ENCODE measurements around the gene GGA1.
"Not testable (repeated sequence)": the region's sequence is repeated elsewhere in the genome, so short reads cannot be mapped to it uniquely, and the experiment has no call there.

Gene GGA1

DNA sequence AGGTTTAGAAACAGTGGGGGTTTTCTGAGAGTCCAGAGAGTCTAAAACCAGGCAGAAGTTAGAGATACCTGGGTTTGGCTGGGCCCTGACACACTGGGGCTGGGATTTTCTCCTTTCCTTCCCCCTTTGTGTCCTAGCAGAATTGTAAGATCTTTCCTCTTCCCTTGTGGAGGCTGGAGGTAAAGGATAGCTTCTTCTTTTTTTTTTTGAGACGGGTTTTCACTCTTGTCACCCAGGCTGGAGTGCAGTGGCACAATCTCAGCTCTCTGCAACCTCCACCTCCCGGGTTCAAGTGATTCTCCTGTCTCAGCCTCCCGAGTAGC is 1.5 kb downstream of the GGA1 start:
- not testable (repeated sequence) for DNase-seq

DNA sequence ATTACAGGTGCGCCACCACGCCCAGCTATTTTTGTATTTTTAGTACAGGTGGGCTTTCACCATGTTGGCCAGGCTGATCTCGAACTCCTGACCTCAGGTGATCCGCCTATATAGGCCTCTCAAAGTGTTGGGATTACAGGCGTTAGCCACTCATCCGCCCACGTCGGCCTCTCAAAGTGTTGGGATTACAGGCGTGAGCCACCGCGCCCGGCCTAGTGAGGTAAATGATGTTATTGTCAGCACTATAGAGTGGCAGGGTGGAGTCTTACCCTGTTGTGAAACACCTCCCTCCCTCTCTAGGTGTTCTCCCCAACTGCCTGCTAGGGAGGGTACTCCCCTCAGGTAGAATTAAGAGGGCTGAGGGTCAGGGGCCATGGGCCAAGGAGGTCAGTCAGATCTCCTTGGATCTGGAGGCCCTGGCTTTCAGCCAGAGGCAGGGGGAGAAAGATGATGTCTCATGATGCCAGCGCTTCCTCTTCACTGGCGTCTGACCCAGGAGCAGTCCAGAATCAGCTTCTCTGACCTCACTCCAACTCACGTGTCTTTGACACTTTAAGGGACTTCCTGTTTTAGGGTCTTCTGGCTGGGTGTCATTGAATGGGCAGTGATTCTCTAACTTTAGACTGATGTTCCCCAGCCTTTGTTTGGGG is 2.0 kb downstream of the GGA1 start:
- DNase-seq: no peak

DNA sequence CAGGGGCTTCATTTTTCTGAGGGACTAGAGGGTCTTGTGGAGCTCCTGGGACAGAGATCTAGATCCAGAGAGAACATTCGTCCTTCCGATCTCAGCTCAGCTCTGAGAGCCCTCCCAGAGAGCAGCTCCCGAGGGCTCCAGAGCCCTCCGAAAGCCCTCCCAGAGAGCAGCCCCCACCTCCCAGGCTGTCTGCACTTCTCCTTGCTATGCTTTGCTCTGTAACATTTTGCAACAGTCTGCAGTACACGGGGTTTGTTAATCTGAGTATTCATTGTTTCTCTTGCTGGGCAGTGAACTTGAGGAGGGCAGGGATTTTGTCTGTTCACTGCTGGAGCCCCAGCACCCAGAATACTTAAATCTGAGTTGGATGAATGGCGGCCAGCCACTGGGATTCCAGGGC is 2.6 kb downstream of the GGA1 start:
- no peak for DNase-seq

DNA sequence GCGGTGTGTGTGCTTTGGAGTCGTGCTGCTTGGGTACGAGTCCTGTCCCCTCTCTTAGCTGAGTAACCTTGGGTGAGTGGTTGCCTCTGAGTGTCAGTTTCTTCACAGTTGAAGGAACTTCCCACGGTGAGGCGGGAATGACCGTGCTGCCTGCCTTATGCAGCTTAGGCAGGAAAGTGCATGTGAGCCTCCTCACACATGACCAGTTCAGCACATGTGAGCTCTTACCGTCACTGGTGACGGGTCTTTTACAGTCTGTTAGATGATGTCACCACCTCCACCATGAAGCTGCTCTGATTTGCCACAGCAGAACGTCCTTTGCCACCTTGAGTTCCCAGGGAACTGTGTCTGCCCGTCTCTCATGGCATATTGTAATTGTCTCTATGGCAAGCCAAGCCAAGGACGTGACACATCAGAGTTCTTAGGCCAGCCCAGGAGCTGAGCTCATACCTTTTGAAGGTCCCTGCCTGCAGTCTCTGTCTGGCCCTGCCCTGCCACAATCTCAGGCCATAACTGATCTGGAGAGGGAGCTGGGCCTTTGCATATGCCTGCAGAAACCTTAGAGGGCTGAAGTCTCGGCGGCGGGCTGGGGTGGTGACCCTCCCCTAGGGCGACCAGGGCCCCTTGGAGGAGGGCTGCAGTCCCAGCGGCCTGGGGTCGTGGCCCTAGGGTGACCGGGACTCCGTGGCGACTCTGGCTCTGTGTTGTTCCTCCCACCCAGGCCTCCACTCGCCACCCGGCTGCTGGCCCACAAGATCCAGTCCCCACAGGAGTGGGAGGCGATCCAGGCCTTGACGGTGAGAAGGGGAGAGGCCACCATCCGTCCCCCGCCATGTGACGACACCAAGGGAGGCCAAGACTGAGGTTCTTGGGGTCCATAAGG is 7.8 kb downstream of the GGA1 start:
- DNase-seq: no peak

DNA sequence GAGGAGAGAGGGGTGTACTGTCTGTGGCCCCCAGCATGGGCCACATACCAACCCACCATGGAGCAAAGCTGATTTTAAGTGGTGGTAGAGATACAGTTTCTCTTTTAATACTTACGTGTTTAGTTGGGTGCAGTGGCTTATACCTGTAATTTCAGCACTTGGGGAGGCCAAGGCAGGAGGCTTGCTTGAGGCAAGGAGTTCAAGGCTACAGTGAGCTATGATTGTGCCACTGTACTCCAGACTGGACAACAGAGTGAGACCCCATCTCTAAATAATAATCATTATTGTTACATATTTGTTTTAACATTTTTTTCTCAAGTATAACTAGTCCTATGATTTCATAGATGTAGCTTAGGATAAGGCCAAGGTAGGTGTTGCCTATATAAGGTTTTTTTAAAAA is 8.8 kb downstream of the GGA1 start:
- DNase-seq: no peak

DNA sequence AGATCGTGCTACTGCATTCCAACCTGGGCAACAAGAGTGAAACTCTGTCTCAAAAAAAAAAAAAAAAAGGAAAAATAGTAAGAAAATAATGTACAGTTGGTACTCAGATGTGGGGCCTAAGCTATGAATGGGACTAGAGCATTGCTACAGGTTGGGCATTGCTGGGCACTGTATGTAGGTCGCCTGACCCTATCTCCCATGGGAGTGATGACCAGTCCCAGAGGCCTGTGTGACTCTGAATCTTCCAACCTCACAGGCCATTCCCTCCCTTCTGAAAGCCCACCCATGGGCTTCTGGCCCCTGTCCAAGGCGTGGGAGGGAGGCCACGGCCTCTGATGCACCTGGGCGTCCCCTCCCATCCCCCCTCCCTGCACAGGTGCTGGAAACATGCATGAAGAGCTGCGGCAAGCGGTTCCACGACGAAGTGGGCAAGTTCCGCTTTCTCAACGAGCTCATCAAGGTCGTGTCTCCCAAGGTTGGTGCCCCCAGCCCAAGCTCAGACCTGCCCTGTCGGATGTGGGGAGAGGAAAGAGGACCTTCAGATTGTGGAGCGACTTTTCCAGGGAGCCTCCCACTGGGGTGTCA is 9.5 kb downstream of the GGA1 start:
- no peak for DNase-seq

DNA sequence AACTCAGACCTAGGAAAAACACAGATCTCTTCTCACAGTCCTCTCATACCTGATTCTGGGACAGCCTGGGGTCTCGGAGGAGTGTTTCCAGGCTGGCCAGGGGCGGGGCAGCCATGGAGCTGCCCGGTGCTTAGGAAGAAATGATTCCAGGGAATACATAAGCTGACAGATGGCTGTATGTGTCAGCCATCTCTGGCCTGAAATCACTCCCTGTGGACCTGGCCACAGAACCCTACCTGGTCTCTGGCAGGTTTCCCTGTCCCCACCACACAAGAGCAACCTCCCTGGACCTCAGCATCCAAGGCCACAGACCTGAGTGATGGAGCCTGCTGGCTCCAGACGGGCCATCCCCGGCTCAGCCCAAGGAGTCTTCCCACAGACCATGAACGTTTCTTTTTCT is 10.0 kb downstream of the GGA1 start:
- DNase-seq: no peak

DNA sequence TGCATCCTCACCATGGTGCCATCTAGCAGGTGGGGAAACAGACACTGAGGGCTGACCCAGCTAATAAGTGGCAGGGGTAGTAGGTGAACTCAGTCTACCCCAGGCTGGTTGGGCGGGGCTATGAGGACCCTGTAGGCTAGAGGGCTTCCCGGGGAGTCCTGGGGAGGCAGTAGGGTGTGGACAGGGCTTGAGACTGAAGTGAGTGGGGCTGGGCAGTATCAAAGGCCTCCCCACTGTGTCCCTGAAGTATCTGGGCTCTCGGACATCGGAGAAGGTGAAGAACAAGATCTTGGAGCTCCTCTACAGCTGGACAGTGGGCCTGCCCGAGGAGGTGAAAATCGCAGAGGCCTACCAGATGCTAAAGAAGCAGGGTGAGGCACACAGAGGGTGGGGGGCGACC is 11.4 kb downstream of the GGA1 start:
- no peak for DNase-seq

DNA sequence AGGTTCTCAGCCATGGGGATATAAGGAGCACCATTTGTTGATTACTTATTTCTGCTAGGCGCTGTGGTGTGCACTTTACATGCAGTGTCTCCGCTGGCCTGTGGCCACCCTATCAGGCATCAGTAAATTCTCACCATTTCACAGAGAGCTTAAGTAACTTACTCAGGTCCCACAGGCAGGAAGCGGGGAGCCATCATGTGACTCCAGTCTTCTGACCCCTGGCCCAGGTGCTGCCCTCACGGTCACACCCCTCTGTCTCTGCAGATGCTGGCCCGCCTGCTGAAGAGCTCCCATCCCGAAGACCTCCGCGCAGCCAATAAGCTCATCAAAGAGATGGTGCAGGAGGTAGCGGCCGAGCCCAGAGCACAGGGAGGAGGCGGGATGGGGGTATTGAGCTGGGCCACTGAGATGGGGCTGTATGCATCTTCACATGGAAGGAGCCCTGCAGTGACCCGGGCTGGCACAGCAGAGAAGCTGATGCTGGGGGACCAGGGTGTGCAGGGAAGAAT is 12.8 kb downstream of the GGA1 start:
- no peak for DNase-seq

DNA sequence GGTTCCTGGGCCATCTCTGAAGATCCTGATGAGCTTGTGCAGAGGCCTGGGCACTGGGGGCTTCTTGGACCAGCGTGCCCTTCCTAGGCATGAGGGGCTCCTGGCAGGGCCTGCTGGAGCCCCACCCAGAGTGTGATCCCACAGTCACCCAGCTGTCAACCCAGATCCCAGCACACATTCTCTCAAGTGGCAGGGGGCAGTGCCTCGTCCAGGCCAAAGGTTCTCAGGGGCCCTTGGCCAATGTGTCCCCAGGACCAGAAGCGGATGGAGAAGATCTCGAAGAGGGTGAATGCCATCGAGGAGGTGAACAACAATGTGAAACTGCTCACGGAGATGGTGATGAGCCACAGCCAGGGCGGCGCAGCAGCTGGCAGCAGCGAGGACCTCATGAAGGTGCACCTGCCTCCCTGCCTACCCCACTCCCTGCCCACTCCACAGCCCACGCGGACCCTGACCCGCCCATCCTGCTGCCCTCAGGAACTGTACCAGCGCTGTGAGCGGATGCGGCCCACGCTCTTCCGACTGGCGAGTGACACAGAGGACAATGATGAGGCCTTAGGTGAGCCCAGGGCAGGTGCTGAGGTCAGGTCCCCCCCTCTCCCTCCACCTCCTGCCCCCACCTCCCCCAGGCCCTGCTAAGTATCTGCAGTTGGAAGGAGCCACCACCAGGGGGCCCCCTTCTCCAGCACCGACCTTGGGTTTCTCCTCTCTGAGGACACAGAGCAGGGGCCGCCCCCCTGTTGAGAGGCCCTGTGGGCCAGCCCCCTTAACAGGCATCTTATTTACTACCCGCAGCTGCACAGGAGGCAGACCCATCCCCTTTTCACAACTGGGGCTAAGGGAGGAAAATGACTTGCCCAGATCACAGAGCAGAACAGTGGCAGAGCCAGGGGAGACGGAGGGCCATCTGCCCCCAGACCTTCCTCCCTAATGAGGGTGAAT is 14.7 kb downstream of the GGA1 start:
- DNase-seq: peak; percentile 30

DNA sequence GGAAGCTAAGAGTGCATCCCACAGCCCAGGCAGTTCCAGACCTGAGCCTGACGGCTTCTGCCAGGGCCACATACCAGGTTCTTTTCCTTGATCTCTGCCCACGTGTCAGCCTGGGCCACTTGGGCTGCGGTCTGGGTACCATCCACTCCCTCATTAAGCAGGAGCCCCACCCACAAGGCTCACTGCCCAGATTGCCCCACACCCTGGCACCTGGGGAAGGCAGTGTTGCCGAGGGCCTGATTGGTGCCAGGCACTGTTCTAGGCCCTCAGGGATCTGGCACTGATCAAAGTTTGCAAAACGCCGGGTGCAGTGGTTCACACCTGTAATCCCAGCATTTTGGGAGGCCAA is 15.4 kb downstream of the GGA1 start:
- no peak for DNase-seq

DNA sequence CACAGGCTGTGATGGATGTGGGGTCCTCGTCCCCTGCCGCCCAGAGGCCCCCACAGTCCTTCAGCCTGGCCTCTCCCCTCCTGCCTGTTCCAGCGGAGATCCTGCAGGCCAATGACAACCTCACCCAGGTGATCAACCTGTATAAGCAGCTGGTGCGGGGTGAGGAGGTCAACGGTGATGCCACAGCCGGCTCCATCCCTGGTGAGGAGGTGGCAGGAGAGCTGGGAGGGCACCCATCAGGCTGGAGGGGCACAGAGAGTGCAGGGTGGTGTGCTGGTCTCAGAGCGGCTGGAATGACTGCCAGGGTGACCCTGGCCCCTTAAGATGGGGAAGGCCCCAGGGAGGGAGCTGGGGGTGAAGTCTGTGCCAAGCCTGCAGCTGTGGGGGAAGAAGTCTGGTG is 16.2 kb downstream of the GGA1 start:
- no peak for DNase-seq

DNA sequence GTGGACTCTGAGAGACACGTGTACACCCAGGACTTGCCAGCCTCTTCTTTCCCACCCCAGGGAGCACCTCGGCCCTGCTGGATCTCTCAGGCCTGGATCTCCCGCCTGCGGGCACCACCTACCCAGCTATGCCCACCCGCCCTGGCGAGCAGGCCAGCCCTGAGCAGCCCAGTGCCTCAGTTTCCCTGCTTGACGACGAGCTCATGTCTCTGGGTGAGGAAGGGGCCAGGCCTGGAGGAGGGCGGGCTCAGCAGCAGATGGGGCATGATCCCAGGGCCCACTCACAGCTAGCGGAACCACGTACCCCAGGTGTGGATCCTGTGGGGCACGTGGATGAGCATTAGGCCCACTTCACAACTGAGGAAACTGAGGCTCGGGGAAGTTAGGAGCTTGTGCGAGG is 17.1 kb downstream of the GGA1 start:
- no peak for DNase-seq

DNA sequence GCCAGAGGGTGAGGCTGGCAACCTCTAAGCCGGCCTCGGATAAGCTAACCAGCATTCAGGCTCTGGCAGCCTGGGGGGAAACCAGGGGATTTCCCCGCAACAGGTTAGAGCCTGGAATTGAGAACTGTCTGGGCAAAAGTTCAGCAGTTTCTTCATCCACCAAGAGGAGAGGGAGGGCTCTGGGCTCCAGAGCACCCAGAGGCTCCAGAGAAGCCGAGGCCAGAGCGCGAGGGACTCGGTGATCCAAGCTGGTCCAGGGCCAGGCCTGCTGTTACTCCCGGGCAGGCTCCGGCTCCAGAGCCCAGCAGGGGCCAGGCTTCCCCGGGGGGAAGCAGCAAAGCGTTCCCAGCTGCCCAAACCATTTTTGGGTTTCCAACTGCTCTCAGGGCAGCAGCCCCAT is 17.5 kb downstream of the GGA1 start:
- DNase-seq: no peak

DNA sequence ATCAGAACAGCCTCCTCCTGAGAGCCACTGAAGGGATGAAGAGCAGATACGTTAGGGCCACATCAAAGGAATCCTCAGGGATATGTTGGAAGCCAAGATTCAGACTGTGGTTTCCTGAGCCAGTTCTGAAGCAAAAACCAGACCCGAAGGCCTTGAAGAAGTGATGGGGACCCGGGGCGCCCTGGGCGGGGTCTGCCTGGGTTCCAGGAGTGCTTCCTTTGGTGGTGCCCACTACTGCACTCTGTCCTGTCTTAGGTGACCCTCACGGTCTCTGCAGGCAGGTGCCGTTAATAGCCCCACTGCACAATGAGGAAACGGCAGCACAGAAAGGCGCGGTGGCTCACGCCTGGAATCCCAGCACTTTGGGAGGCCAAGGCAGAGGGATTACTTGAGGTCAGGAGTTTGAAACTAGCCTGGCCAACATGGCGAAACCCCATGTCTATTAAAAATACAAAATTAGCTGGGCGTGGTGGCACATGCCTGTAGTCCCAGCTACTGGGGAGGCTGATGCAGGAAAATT is 18.0 kb downstream of the GGA1 start:
- DNase-seq: no peak

DNA sequence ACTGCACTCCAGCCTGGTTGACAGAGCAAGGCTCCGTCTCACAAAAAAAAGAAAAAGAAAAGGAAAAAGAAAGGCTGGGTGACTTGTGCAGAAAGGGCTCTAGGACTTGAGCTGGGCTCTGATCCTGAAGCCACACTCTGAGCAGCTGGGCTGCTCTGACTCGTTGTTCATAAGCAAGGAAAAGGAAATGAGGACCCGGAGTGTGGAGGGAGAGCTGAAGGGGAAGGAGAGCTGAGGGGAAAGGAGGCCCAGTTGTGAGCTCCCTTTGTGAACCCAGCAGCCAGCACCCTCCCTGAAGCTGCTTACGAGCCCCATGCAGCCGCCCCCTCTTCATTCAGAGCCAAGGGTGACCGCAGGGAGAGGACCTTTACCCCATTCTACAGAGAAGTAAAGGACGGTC is 18.5 kb downstream of the GGA1 start:
- no peak for DNase-seq

DNA sequence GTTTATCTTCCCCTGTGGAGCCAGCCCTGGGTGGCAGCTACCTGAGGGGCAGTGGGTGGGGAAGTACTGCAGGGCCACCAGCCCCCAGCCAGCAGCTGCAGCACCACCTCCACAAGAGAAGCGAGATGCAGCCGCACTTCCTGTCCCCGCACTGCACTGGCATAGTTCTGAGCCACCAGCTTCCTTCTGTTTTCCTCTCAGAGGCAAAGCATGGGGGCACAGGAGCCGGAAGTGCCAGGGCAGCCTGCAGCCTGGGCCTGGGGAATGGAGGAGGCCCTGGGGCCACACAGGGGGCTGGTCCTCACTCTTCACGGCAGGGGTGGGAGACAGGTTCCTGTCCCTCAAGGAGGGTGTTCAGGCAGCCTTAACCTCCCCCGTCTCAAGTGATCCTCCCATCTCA is 18.9 kb downstream of the GGA1 start:
- DNase-seq: no peak

DNA sequence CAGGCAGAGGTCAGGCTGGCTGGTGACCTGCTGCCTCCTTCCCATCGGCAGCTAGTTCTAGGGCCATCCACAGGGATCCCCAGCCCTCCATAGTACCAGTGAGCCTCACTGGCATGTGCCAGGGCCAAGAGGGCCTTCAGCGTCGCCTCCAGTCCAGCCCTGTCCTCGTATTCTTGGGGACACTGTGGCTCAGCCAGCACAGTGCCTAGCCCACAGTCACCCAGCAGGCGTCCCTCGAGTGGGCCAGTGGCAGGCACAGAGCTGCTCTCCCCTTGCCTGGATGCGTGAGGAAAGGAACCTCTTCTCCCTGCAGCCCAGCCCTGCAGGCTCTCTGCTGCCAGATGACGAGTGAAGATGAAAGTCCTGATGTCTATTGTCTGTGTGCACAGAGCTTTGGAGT is 20.2 kb downstream of the GGA1 start:
- no peak for DNase-seq

DNA sequence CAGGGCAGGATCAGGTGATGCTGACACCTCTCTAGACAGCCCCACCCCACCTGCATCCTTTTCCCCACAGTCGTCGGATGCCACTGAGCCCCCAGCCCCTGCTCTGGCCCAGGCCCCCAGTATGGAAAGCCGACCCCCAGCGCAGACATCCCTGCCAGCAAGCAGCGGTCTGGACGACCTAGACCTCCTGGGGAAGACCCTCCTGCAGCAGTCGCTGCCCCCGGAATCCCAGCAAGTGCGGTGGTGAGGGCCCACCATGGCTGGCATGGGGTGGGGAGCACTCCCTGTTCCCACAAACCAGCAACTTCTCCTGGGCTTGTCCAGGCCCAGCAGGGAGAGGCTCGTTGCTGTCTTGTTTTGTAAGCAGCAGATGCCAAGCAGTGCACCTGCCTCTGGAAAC is 21.3 kb downstream of the GGA1 start:
- DNase-seq: no peak

DNA sequence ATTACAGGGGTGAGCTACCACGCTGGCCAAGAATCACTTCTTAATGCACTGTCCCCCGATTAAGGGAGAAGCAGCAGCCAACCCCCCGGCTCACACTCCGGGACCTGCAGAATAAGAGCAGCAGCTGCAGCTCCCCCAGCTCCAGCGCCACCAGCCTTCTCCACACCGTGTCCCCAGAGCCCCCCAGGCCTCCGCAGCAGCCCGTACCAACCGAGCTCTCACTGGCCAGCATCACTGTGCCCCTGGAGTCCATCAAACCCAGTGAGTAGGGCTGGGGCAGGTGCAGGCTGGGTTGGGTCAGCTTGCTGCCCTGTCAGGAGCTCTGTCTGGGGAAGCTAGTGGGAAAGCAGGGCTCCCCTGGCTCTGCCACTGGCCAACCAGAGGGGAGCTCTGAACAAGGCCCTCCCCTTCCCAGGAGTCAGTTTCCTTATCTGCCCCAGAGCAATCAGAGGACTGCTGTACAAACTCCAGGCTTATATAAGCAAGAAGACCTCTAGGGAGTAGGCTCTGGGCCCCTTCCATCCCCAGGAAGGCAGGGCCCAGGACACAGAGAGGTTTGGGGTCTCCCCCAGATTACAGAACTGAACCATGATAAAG is 22.3 kb downstream of the GGA1 start:
- DNase-seq: no peak

DNA sequence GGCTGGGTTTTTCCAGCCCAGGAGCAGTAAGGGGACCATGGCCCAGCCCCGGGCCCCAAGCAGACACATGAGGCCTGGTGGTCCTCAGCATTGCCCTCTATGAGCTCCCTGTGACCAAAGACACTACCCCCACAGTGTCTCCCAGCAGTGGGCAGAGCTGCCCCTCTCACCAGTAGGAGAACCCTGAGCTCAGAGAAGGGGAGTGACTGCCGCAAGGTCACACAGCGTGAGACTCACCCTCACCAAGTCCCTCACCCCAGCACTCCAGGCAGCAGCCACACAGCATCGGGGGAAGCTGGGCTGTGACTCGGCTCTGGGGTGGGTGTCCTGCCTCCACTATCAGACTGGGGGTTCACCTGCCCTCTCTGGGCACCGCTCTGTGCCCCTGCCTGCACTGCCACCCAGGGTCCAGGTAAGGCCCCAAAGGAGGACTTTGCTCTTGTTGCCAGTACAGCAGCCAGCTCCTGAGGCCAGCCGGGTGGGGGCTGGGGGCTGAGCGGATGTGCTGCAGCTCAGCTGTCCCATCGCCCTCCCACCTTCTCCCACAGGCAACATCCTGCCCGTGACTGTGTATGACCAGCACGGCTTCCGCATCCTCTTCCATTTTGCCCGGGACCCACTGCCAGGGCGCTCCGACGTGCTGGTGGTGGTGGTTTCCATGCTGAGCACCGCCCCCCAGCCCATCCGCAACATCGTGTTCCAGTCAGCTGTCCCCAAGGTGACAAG is 23.0 kb downstream of the GGA1 start:
- no peak for DNase-seq
